Transverse colon (tissue), 3 donors: Measurements from ENCODE around the gene MRPS5.

Experiments used
- CTCF ChIP-seq, 5 experiments: fragments of 200-600 bp in 3 of 5; fragments of 450-650 bp in 2 of 5; sonication (generic) in 3 of 5; IDR thresholded peaks; 1 replicate in 2 of 5; 2 replicates in 3 of 5; pipeline ENCODE4 v1.5.1; 2016 to 2017; ENCODE audit warnings: antibody characterized with exemption in 5 of 5, inconsistent platforms in 3 of 5, mild to moderate bottlenecking in 2 of 5, moderate library complexity in 1 of 5
- EP300 ChIP-seq: sonication (generic); formaldehyde crosslinking; IDR thresholded peaks from one replicate; pipeline ENCODE4 v1.6.1; 2017; ENCODE audit warnings: antibody characterized with exemption, low read depth
- POLR2A ChIP-seq: fragments of 450-650 bp; IDR thresholded peaks from one replicate; pipeline ENCODE4 v1.6.1; 2016; ENCODE audit warnings: antibody characterized with exemption, mild to moderate bottlenecking, moderate library complexity

GRCh38 chr2:95104606-95105005, 17.0 kb downstream of the MRPS5 start:
- TF ChIP-seq CTCF (IDR thresholded peaks at IDR 0.05) (no peak), EP300 (no peak), POLR2A (no peak)
